ENCODE data around the gene HTR3D. TPM values are rescaled to one million over a fixed set of nuclear protein-coding genes. Genes with fewer than 3 reads are reported as not detected.

The HTR3D gene
- total and polyA plus RNA-seq, 2 experiments from 2014 or later, result not detected

- Mint-ChIP-seq H3K9me3 (no peaks in the 10 kb centered on the region), H3K4me1 (peaks cover 6% of the 10 kb centered on the region), H3K36me3 (ENCODE audit: low read depth) (no peaks in the 10 kb centered on the region), H3K27me3 (ENCODE audit: insufficient read depth, low read depth, poor library complexity) (peaks cover 2% of the 10 kb centered on the region), H3K4me3 (no peak overlapping the region), H3K27ac (no peak overlapping the region; the same call in 1 of the 2 replicates)
- Histone ChIP-seq H3K9me2 (ENCODE audit: insufficient read depth) (peaks cover 4% of the 10 kb centered on the region; the same call in 1 of the 2 replicates), H3K36me3 (ENCODE audit: insufficient read depth) (no peaks in the 10 kb centered on the region), H3K79me2 (replicated peaks; ENCODE audit: insufficient read depth) (no peaks in the 10 kb centered on the region), H3K4me1 (ENCODE audit: insufficient read depth) (no peaks in the 10 kb centered on the region), H3K27ac (ENCODE audit: low read depth) (no peak overlapping the region), H3K4me3 (no peak overlapping the region), H4K20me1 (replicated peaks; ENCODE audit: insufficient read depth) (no peaks in the 10 kb centered on the region), H3F3A (replicated peaks; ENCODE audit: low read depth) (no peaks in the 10 kb centered on the region), H3K4me2 (no peak overlapping the region), H3K27me3 (ENCODE audit: insufficient read depth) (no peaks in the 10 kb centered on the region), H2AFZ (peak overlapping the region; percentile 66; the same call in 1 of the 2 replicates)
- TF ChIP-seq POLR2AphosphoS5 (IDR thresholded peaks at IDR 0.05; ENCODE audit: low read depth) (no peak), ZNF331 (CRISPR knock-in tag; IDR thresholded peaks at IDR 0.05; ENCODE audit: low read depth) (no peak), ZNF114 (CRISPR knock-in tag; IDR thresholded peaks at IDR 0.05) (no peak), CREB1 (CRISPR knock-in tag; IDR thresholded peaks at IDR 0.05; ENCODE audit: low read depth) (no peak), REST (IDR thresholded peaks at IDR 0.05; ENCODE audit: unreplicated experiment) (no peak), ETS1 (IDR thresholded peaks at IDR 0.05) (no peak), EZH2 (IDR thresholded peaks at IDR 0.05; ENCODE audit: low read depth, unreplicated experiment) (no peak), EZH2phosphoT487 (IDR thresholded peaks at IDR 0.05; ENCODE audit: unreplicated experiment) (no peak), STAT1 (IDR thresholded peaks at IDR 0.05; ENCODE audit: unreplicated experiment) (no peak), JUNB (IDR thresholded peaks at IDR 0.05; ENCODE audit: unreplicated experiment) (no peak), ZNF462 (CRISPR knock-in tag; IDR thresholded peaks at IDR 0.05) (no peak), CTCF (conservative IDR thresholded peaks at IDR 0.05; ENCODE audit: low read depth in 2 of 2) (no peak), NANOG (IDR thresholded peaks at IDR 0.05; ENCODE audit: borderline replicate concordance) (no peak)
- peak; percentile 55; the same call in 1 of the 3 replicates for ATAC-seq
- no peak for DNase-seq (ENCODE audit: low spot score)
Measured at GRCh38 chr3:184059424-184059823, 27.9 kb downstream of the HTR3D start.
